Measurements from ENCODE around the gene MYO1C. TPM values are rescaled to one million over a fixed set of nuclear protein-coding genes. Genes with fewer than 3 reads are reported as not detected.

Gene MYO1C
- total RNA-seq, 1 donor from 2014 or later, result 322 TPM

DNA sequence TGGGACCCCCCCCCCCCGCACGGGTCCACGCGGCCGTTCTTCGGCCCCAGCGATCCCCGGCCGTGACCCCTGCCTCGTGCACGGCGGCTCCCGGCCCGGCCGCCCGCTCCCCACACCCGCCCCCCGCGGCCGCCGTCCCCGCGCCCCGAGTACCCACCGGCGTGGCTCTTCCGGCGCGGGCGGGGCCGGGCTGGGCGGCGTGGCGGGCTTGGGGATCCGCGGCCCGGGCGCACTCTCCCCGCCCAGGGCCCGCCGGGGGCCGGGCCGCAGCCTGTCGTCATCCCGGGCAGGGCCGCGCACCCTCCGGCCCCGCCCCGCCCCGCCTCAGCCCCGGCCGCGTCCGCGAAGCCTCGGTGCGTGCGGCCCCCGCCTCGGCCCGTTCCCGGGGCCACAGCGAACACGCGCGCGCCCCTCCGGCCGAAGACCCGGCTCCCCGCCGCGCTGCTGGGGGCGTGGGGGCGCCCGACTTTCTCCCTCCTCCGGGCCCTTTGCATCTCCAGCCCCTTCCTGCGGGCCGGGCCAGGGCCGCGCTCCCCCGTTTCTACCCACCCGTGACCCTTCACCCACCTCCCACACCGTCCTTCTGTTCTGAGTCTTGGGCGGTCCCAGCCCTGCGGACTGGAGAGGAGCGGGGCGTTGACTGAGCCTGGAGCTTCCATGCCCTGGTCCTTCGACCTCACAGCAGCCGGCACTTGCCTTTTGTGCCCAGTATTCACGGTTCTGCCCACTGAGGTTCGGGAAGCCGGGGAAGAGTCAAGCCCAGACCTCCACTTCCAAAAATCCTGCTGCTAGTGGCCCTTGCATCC, 840 bp downstream of the MYO1C start:
- ATAC-seq (peak; percentile 62), DNase-seq (peak; percentile 88)
- Histone ChIP-seq H3K36me3 (peaks cover 19% of the 10 kb centered on the region), H3K4me3 (peak overlapping the region; percentile 77), H3K4me1 (peaks cover 74% of the 10 kb centered on the region), H3K9me3 (no peaks in the 10 kb centered on the region), H3K27me3 (no peaks in the 10 kb centered on the region), H3K27ac (peak overlapping the region; percentile 88)
- intact Hi-C loops (cut with DNase I), result no loop called here
- TF ChIP-seq, protein P1, sequence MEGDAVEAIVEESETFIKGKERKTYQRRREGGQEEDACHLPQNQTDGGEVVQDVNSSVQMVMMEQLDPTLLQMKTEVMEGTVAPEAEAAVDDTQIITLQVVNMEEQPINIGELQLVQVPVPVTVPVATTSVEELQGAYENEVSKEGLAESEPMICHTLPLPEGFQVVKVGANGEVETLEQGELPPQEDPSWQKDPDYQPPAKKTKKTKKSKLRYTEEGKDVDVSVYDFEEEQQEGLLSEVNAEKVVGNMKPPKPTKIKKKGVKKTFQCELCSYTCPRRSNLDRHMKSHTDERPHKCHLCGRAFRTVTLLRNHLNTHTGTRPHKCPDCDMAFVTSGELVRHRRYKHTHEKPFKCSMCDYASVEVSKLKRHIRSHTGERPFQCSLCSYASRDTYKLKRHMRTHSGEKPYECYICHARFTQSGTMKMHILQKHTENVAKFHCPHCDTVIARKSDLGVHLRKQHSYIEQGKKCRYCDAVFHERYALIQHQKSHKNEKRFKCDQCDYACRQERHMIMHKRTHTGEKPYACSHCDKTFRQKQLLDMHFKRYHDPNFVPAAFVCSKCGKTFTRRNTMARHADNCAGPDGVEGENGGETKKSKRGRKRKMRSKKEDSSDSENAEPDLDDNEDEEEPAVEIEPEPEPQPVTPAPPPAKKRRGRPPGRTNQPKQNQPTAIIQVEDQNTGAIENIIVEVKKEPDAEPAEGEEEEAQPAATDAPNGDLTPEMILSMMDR (IDR thresholded peaks at IDR 0.05), result no peak

DNA sequence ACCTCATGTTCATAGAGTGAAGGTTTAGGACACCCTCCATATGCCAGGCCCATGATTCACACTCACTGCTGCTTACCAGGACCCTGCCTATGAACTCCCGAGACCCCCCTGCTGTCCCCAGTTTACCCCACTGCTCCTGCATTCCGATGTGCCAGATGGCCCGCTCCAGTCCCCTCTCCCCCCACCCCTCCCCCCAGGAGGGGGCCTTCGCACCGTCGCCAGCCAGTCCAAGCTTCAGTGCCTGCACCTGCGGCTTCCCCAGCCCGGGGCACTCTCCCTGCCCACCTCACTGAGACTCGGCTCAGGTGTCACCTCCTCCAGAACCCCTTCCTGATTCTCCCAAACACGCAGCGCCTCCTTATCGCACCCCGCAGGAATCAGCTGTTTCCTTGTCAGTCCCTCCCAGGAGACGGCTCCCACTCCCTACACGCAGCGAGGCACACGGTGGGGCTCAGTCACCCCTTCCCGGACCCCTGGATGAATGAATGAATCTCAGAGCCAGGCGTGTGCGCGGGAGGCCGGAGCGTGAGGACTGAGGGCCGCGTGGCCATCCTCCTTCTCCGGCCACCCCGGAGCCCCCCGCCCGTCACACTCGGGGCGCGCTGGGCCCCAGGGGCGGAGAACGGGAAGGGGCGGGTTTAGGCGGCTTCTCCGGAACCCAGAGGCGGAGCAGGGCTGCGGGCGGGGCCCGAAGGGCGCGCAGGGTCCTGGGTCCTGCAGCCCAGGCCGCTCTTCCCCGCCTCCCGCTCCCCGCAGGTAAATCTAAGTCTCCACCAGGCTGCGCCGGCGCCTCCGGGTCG, 1.6 kb downstream of the MYO1C start:
- peaks cover 11% of the 10 kb centered on the region for H3K36me3 ChIP-seq
- TF ChIP-seq, protein P1 (IDR thresholded peaks at IDR 0.05), result no peak
- intact Hi-C loops (cut with DNase I), result no loop called here
- peaks cover 77% of the 10 kb centered on the region for H3K4me1 ChIP-seq
- DNase-seq (peak; percentile 91), ATAC-seq (peak; percentile 54)
- peak overlapping the region; percentile 86 for H3K27ac ChIP-seq
- H3K4me3 ChIP-seq, result peak overlapping the region; percentile 77
- no peaks in the 10 kb centered on the region for H3K27me3 ChIP-seq
- no peaks in the 10 kb centered on the region for H3K9me3 ChIP-seq

DNA sequence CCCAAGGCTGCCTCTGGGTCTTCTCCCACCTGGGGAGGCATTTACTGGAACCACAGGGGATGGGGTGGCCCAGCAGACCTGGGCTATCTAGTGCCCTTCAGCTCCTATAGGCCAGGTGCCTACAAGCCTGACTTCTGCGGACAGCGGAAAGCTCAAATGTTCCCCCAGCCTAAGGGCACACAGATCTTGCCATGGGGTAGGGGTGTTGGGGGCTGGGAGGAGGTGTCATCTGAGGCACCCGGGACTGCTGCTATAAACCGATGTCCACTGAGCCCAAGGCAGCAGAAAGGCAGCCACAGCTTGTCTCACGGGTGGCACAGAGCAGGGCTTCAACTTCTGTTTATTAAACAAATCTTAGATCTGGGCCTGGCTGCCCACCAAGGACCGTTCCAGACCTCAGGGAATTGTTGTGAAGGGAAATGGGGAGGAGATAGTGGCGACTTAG, 3.6 kb downstream of the MYO1C start:
- Histone ChIP-seq H3K27ac (peak overlapping the region; percentile 91), H3K4me1 (peaks cover 70% of the 10 kb centered on the region), H3K4me3 (peak overlapping the region; percentile 67), H3K9me3 (no peaks in the 10 kb centered on the region), H3K36me3 (peaks cover 2% of the 10 kb centered on the region), H3K27me3 (no peaks in the 10 kb centered on the region)
- no peak for DNase-seq
- TF ChIP-seq, protein P1 (IDR thresholded peaks at IDR 0.05), result no peak
- ATAC-seq, result no peak
- intact Hi-C loops (cut with DNase I), result no loop called here

DNA sequence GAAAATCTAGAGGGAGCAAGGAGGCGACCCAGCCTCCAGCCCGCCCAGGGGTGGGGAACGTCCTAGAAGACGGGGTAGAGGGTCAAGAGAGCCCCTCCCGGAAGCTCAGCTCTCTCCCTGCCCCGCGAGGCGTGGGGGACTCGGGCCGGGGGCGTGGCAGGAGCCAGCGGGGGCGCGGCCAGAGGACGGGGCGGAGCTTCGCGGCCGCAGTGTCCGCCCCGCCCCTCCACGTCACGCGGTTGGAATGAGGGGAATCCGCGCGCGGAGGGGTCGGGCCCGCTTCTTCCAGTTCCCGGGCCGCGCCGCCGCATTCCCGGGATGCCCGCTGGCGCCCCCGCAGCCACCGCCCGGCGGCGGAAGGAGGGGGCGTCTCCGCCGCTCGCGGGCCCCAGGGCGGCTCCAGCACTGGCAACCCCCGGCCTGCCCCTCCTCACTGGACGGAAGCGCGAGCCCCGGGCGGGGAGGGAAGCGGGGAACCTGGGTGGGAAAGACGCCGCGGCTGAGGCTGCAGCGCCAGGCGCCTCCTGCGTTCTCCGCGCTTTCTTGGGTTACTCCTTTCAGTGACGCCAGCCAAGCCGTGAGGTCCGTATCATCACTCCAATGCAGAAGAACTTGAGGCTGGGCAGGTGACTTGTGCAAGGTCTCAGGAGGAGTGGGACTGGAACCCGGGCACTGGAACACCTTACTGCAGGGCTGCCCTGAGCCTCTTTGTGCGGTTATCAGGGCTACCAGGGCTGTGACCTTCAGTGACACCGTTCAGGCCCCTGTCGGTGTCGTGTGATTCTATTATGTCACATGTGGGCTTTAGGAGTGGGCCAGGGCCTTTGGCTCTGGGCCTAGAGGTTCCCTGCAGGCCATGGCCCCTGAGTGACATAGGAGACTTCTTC, 4.3 kb downstream of the MYO1C start:
- H3K27ac ChIP-seq, result peak overlapping the region; percentile 91
- H3K36me3 ChIP-seq, result peaks cover 9% of the 10 kb centered on the region
- TF ChIP-seq, protein P1 (IDR thresholded peaks at IDR 0.05), result no peak
- intact Hi-C loops (cut with DNase I), result no loop called here
- DNase-seq, result peak; percentile 94
- peak overlapping the region; percentile 67 for H3K4me3 ChIP-seq
- no peaks in the 10 kb centered on the region for H3K9me3 ChIP-seq
- ATAC-seq, result peak; percentile 74
- peaks cover 66% of the 10 kb centered on the region for H3K4me1 ChIP-seq
- no peaks in the 10 kb centered on the region for H3K27me3 ChIP-seq
